Measurements from ENCODE around the gene PDYN. TPM values are rescaled to one million over a fixed set of nuclear protein-coding genes. Genes with fewer than 3 reads are reported as not detected.

Gene PDYN
- total and polyA plus RNA-seq, 10 of the 15 experiments (the other 5 are each of a cell fraction or from before 2014, with no cell fraction given), result not detected

- DNase-seq (ENCODE audit: low read depth, low spot score) (no peak), ATAC-seq (no peak), FAIRE-seq (peak; percentile 27)
- CTCF ChIA-PET, result interaction anchor here (0.6 to 1.1 kb wide), 2 partner anchors 25 to 139 kb away, joined by 3 read pairs; no protein-coding TSS in a partner anchor
- no TSS peak for BruUV-seq (replicated peaks)
- H3K79me2 ChIP-seq (ENCODE audit: control insufficient read depth, insufficient read depth, low read length), result no peaks in the 10 kb centered on the region
- H3K4me3 ChIP-seq, result no peak overlapping the region
- POLR2A ChIA-PET, result no interaction called here
- H3K9me3 ChIP-seq (replicated peaks; ENCODE audit: control insufficient read depth, insufficient read depth, low read length), result no peaks in the 10 kb centered on the region
- intact Hi-C loops (cut with micrococcal nuclease; ENCODE audit: unreplicated experiment) (no loop called here), in situ Hi-C loops (cut with MboI) (no loop called here)
- H3K27me3 ChIP-seq (replicated peaks in 1 of 2; ENCODE audit: control insufficient read depth in 2 of 2, insufficient read depth in 2 of 2, low read length in 1 of 2), result peaks cover 0 to 4% of the 10 kb centered on the region in 2 experiments; a peak in 3 of 4 replicates
- H2AFZ ChIP-seq (ENCODE audit: control insufficient read depth, low read depth, low read length), result no peak overlapping the region
- TF ChIP-seq NFYB (IDR thresholded peaks at IDR 0.05; ENCODE audit: insufficient read depth, low read depth, low read length) (no peak), CTCF (IDR thresholded peaks at IDR 0.05 in 2 of 3, conservative IDR thresholded peaks at IDR 0.05 in 1 of 3; ENCODE audit: control insufficient read depth in 2 of 3, extremely low read depth in 1 of 3, insufficient read depth in 1 of 3, low read depth in 3 of 3, low read length in 3 of 3) (no peak), BCL3 (IDR thresholded peaks at IDR 0.05; ENCODE audit: borderline replicate concordance, insufficient read depth, low read depth, low read length, poor library complexity, severe bottlenecking) (peak; percentile 73), NKRF (conservative IDR thresholded peaks at IDR 0.05) (no peak), ZSCAN29 (IDR thresholded peaks at IDR 0.05) (no peak), SUZ12 (IDR thresholded peaks at IDR 0.05; ENCODE audit: unreplicated experiment) (no peak)
- H3K36me3 ChIP-seq (ENCODE audit: control insufficient read depth in 2 of 2, insufficient read depth in 2 of 2, low read length in 1 of 2), result no peaks in the 10 kb centered on the region
- H3K9ac ChIP-seq (ENCODE audit: control insufficient read depth, insufficient read depth, low read length), result no peak overlapping the region
- WGBS (ENCODE audit: insufficient coverage, insufficient replicate concordance, low lambda C conversion rate, missing lambda C conversion rate), result 16% methylated on average over 5 of the region's 5 CpGs
- H3K4me1 ChIP-seq (ENCODE audit: control insufficient read depth, insufficient read depth, low read length), result no peaks in the 10 kb centered on the region
- RAD21 ChIA-PET (ENCODE audit: unreplicated experiment), result no interaction called here
- no peak overlapping the region for H3K4me2 ChIP-seq (ENCODE audit: control insufficient read depth, insufficient read depth)
- SMC1A ChIA-PET (ENCODE audit: uncharacterized antibody, unreplicated experiment), result no interaction called here
- no peaks in the 10 kb centered on the region for H4K20me1 ChIP-seq (ENCODE audit: control insufficient read depth, insufficient read depth)
- no peak overlapping the region for H3K27ac ChIP-seq (ENCODE audit: control insufficient read depth, insufficient read depth)
Measured at GRCh38 chr20:1940581-1940980, 53.3 kb downstream of the PDYN start.

All from GM12878 (cell line).